ENCODE data around the gene CFAP97D1.

The CFAP97D1 gene

DNA sequence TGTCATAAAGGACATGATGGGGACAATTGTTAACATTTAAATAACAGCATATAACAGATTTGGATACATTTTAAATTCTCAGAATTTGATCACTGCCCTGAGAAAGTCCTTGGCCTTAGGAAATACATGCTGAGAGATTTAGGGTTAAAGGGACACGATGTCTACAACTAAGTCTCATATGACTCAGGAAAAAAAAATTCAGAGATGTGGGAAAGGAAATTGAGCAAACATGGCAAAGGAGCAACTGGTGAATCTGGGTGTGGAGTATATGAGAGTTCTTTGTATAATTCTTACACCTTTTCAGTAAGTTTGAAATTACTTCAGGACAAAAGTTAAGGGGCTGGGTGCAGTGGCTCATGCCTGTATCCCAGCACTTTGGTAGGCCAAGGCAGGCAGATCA lies 34.5 kb downstream of the CFAP97D1 start:
- TF ChIP-seq, protein P1, sequence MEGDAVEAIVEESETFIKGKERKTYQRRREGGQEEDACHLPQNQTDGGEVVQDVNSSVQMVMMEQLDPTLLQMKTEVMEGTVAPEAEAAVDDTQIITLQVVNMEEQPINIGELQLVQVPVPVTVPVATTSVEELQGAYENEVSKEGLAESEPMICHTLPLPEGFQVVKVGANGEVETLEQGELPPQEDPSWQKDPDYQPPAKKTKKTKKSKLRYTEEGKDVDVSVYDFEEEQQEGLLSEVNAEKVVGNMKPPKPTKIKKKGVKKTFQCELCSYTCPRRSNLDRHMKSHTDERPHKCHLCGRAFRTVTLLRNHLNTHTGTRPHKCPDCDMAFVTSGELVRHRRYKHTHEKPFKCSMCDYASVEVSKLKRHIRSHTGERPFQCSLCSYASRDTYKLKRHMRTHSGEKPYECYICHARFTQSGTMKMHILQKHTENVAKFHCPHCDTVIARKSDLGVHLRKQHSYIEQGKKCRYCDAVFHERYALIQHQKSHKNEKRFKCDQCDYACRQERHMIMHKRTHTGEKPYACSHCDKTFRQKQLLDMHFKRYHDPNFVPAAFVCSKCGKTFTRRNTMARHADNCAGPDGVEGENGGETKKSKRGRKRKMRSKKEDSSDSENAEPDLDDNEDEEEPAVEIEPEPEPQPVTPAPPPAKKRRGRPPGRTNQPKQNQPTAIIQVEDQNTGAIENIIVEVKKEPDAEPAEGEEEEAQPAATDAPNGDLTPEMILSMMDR (IDR thresholded peaks at IDR 0.05; ENCODE audit: insufficient read depth, missing control alignments): no peak
- FAIRE-seq (no peak), DNase-seq (ENCODE audit: insufficient read length, low spot score) (no peak)

DNA sequence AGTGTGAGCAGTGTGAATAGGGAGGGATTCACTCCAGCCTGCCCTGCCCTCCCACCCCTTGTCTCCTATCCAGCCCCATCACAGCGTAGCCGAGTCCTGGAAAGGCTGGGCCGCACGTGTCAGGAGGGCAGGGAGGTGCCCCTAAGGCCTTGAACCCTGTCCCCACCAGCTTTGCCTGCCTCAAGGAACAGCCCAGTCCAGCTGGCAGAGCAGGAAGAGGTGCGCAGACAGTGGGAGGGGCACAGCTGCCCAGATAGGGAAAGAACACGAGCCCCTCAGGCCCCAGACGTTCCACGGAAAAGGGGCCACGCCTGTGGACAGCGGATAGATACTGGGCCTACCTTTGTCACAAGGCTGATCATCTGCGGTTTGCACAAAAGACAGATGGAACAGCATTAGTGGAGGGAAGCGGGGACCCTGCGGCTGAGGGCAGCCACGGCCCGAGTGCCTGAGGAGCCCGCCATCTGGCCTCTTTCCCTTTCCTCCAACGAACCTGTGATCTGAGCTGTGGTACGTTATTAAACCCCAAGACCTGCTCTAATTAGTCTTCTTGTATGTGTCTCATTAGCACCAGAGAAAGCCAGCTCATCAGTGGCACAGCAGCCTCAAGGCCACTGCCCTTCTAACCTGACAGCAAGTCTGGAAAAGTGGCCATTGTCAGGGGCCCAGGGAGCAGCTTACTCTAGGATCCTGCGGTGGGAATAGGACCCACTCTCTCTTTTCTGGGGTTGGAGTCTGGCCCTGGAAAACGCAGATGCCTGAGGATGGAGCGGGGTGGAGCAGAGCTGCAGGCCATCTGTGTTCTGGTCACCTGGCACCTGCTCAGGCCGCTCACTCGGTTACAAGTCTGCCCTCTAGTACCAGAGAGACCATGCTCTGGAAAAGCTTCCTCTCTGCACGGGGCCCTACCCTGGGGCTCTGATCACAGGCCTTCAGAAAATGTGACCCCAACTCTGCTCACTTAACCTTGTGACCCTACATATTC lies 36.4 kb downstream of the CFAP97D1 start:
- FAIRE-seq (no peak), DNase-seq (ENCODE audit: insufficient read length, low spot score) (no peak)
- TF ChIP-seq, protein P1 (IDR thresholded peaks at IDR 0.05; ENCODE audit: insufficient read depth, missing control alignments): no peak

DNA sequence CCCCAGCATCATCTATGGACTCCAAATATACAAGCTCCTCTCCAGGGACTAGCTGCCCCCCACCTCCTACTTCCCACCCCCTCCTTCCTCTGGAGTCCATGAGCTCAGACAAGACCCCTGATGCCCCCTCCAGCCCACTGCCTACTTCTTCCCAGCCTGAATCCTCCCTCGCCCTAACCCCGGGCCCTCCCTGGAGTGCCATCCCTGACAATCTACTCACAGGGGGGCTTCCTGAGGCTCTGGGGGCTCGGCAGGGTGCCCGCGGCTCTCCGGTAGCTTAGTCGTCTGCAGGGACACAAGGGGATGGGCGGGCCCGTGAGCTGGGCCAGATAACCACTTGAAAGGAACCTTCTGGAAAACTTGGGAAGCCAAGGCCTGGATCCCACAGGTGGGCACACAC lies 37.6 kb downstream of the CFAP97D1 start:
- no peak for FAIRE-seq
- no peak for DNase-seq (ENCODE audit: insufficient read length, low spot score)
- TF ChIP-seq, protein P1 (IDR thresholded peaks at IDR 0.05; ENCODE audit: insufficient read depth, missing control alignments): no peak

DNA sequence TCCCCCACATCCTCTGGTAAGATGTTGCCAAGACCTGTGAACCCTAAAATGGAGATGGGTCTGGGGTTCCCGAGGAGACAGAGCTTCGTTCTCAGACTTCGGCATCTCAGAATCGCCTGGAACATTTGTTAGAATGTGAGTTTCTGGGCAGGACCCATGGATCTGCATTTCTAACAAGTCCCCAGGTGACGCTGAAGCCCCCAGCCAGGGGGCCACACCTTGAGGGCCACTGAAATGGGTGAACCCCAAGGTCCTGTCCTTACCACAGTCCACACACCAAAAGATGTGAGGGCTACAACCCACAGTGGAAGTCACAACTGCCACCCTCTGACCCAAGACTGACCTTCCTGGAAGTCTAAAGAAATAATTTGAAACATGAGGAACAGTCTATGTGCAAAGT lies 38.7 kb downstream of the CFAP97D1 start:
- TF ChIP-seq, protein P1 (IDR thresholded peaks at IDR 0.05; ENCODE audit: insufficient read depth, missing control alignments): no peak
- no peak for FAIRE-seq
- DNase-seq (ENCODE audit: insufficient read length, low spot score): no peak

DNA sequence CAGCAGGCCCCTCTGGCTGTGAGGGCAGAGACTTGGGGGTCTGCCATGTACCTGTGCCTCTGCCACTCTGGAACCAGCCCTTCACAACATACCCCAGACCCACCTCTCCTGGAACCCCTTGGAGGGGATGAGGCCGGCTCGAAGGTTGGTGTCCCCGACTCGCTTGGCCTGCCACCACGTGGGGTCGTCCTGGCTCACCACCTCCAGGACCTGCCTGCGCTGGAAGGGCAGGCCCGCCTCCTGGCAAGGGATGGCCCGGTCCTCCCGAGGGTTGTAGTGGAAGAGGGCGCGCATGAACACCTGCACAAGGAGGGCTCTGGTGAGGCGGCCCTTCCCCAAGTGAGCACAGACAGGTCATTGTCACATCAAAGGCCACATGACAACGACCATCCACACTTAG lies 40.5 kb downstream of the CFAP97D1 start:
- TF ChIP-seq, protein P1 (IDR thresholded peaks at IDR 0.05; ENCODE audit: insufficient read depth, missing control alignments): no peak
- DNase-seq (ENCODE audit: insufficient read length, low spot score): no peak
- FAIRE-seq: no peak

DNA sequence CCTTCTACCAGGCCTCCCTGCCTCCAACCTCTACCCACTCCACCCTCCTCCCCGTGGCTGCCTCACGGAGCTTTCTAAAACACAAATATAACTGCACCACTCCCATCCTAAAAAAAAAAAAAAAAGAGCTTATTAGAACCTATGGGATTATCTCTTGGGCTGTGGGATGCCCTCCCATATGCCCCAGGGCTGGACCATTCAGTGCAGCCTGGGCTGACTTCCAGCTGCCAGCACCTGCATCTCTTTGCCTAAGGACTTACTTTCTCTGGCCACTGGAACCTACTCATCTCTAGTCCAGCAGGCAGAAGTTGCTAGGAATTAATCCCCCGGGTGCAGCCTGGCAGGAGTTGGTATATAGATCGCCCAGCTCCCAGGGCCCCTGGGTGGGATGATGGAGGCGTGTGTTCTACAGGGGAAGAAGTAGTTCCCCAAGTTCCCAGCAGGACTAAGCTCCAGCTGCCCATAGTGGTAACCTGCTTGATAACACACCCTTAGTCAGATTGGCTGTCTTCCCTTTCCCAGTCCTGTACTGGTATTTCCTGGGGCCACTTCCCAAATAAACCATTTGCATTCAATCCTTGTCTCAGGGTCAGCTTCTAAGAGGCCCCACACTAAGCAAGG lies 42.4 kb downstream of the CFAP97D1 start:
- no peak for FAIRE-seq
- DNase-seq (ENCODE audit: insufficient read length, low spot score): no peak
- TF ChIP-seq, protein P1 (IDR thresholded peaks at IDR 0.05; ENCODE audit: insufficient read depth, missing control alignments): no peak

All from D721Med (cell line).